Mammary epithelial cell (primary cell): ENCODE results near the gene CELF4.

Experiments used
- EZH2 ChIP-seq: IDR thresholded peaks from 2 replicates; pipeline ENCODE4 v1.6.1; 2012; ENCODE audit warnings: low read length, inconsistent platforms, borderline replicate concordance
- TF ChIP-seq, protein P1 (sequence below), 2 donors: IDR thresholded peaks in 1 of 2; conservative IDR thresholded peaks in 1 of 2; 2 replicates each; pipeline ENCODE4 v1.5.1; 2011 to 2012; ENCODE audit warnings: inconsistent platforms in 2 of 2, low read length in 2 of 2, mild to moderate bottlenecking in 2 of 2, control low read depth in 1 of 2, low read depth in 1 of 2; ENCODE audit not compliant: insufficient read depth in 1 of 2; ENCODE audit errors: extremely low read depth in 1 of 2

GRCh38 chr18:37527395-37527794 is 38.2 kb downstream of the CELF4 start:
- TF ChIP-seq, protein P1, sequence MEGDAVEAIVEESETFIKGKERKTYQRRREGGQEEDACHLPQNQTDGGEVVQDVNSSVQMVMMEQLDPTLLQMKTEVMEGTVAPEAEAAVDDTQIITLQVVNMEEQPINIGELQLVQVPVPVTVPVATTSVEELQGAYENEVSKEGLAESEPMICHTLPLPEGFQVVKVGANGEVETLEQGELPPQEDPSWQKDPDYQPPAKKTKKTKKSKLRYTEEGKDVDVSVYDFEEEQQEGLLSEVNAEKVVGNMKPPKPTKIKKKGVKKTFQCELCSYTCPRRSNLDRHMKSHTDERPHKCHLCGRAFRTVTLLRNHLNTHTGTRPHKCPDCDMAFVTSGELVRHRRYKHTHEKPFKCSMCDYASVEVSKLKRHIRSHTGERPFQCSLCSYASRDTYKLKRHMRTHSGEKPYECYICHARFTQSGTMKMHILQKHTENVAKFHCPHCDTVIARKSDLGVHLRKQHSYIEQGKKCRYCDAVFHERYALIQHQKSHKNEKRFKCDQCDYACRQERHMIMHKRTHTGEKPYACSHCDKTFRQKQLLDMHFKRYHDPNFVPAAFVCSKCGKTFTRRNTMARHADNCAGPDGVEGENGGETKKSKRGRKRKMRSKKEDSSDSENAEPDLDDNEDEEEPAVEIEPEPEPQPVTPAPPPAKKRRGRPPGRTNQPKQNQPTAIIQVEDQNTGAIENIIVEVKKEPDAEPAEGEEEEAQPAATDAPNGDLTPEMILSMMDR (conservative IDR thresholded peaks at IDR 0.05 in 1 of 2, IDR thresholded peaks at IDR 0.05 in 1 of 2; ENCODE audit: extremely low read depth in 1 of 2, insufficient read depth in 1 of 2, low read depth in 1 of 2, low read length in 2 of 2), result no peak
- TF ChIP-seq EZH2, result no peak
